ENCODE measurements around the gene SPO11. TPM values are rescaled to one million over a fixed set of nuclear protein-coding genes. Genes with fewer than 3 reads are reported as not detected.

The SPO11 gene
- polyA plus RNA-seq, 3 donors, result not detected

- peak in 1 of 3 donors; percentile 62 for DNase-seq (ENCODE audit: low read depth in 3 of 3, low spot score in 2 of 3)
Measured at GRCh38 chr20:57388953-57389694, 59.5 kb downstream of the SPO11 start.

DNA sequence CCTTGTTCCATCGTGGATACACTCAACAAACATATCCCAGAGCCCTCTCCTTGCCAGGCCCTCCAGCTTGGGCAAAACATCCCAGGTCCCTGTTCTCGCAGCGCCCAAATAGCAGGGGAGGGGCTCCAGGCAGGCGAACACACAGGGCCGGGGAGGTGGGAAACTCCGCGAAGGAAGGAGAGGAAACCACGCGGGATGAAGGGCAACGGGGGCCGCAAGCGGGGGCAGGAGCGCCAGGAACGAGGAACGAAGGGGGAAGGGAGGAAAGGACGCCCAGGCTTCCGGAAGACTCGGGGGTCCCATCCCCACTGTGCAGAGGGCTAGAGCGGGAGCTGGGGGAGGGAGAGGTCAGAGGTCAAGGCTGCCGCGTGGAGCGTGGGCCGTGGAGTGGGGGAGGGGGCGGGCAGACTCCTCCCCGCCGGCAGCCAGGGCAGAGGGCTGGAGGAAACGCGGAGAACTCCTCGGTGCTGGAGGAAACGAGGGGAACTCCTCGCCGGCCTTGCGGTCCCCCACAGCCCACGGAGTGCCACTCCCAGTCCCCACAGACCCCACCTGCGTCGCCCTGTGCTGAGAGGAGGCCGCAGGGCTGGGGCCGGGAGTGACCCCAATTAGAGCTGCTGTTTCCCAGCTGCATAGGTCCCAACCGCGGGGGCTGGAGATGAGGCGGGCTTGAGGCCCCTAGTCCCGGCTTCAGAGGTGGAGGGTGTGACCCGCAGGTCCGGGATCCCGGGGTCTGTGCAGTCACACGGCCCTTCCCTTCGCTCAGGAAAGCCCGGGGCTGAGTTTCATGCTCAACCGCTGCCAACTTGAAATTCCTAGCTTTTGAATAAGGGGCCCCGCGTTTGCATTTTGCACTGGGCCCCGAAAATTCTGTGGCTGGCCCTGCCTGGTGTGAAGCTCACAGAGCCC is 60.3 kb downstream of the SPO11 start:
- no peak for DNase-seq (ENCODE audit: low read depth in 3 of 3, low spot score in 2 of 3)

GRCh38 chr20:57390604-57391438 is 61.2 kb downstream of the SPO11 start, which contains the start of gene RBM38:
Gene RBM38 (plus strand): TSS chr20:57391396. CDS start chr20:57391582, 186 bp downstream.
- no peak for DNase-seq (ENCODE audit: low read depth in 3 of 3, low spot score in 2 of 3)

DNA sequence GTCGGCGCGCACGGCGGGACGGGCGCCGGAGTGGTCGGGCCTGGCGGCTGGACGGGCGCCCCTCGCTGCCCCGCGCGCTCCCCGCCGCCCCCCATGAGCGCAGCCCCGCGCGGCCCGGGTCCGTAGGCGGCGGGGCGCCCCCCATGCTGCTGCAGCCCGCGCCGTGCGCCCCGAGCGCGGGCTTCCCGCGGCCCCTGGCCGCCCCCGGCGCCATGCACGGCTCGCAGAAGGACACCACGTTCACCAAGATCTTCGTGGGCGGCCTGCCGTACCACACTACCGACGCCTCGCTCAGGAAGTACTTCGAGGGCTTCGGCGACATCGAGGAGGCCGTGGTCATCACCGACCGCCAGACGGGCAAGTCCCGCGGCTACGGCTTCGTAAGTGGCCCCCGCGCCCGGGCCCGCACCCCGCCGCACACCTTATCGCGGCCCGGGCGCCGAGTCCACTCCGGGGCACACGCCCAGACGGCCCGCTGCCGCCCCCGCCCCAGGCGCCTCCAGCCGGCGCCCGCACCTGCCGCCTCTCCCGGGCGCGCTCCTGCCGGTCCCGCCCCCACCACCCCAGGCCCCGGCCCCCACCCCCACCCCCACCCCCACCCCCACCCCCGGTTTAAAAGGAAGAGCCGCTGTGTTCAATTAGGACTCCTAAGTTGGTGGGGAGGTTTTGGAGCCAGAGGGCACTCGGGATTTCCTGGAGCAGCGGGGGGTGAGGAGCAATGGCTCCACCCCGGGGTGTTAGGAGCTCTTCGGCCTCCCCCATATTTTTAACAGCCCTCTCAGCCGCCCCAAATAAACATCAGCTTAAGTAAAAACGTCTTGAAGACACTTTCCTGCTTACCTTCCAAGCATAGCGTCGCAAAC is 62.1 kb downstream of the SPO11 start:
- DNase-seq (ENCODE audit: low read depth in 3 of 3, low spot score in 2 of 3), result no peak

- DNase-seq (ENCODE audit: low read depth in 3 of 3, low spot score in 2 of 3), result no peak
Measured at GRCh38 chr20:57392512-57393271, 63.1 kb downstream of the SPO11 start.

Other genes with a start within 250 kb of the SPO11 start
- gene BMP7, start 63.2 kb upstream of the SPO11 start, polyA plus RNA-seq (ENCODE audit: insufficient read length in 3 of 3), result 10 to 100 TPM; 71.8 to 84.2 (median 78.2) TPM
- 10 to 100 TPM; 61.2 to 67.6 (median 64.5) TPM for gene RAE1, start 21.5 kb downstream of the SPO11 start, polyA plus RNA-seq (ENCODE audit: insufficient read length in 3 of 3)
- 10 to 100 TPM; 19.9 to 29.5 (median 24.1) TPM for gene RBM38, start 61.6 kb downstream of the SPO11 start, polyA plus RNA-seq (ENCODE audit: insufficient read length in 3 of 3)
- 1 to 10 TPM; 1.4 to 3.4 (median 2.2) TPM for gene CTCFL, start 195.3 kb downstream of the SPO11 start, polyA plus RNA-seq (ENCODE audit: insufficient read length in 3 of 3)
- gene PCK1, start 231.3 kb downstream of the SPO11 start, polyA plus RNA-seq (ENCODE audit: insufficient read length in 3 of 3), result 10 to 100 TPM in 2 of 3 donors, 1 to 10 TPM in 1; 4.3 to 15.0 (median 10.6) TPM

Data from right renal cortex interstitium (tissue), 3 donors.